ENCODE results near the gene SLK. TPM values are rescaled to one million over a fixed set of nuclear protein-coding genes. Genes with fewer than 3 reads are reported as not detected.

Gene SLK
- polyA plus RNA-seq, 1 of the 3 experiments (the other 2 are of a cell fraction): 4.0 TPM

DNA sequence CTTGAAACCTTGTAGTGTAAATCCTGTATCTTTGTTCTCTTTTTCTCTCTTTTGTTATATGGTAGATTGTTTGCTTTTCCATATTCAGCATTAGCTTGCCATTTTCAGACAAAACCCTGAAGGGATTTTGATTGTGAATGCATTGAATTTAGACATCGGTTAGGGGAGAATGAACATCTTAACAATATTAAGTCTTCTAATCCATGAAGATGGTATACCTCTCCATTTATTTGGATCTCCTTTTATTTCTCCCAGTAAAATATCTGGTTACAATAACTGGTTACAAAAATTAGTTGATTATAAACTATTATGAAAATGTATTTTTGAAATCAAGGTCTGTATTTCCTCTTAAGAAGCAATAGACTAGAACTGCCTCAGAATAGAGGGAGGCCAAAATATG lies 12.4 kb upstream of the SLK start:
- no peaks in the 10 kb centered on the region for H3K36me3 ChIP-seq (replicated peaks in 1 of 2; ENCODE audit: control insufficient read depth in 1 of 2, insufficient read depth in 2 of 2, low read length in 1 of 2)
- H3K27ac ChIP-seq (ENCODE audit: low read depth in 2 of 2, low read length in 1 of 2): no peak overlapping the region
- TF ChIP-seq TCF12 (IDR thresholded peaks at IDR 0.05) (no peak), YY1 (IDR thresholded peaks at IDR 0.05; ENCODE audit: low read depth) (no peak), SIN3A (IDR thresholded peaks at IDR 0.05; ENCODE audit: borderline replicate concordance, low read depth, low read length) (no peak), FOXJ3 (CRISPR knock-in tag; IDR thresholded peaks at IDR 0.05) (no peak), MXI1 (IDR thresholded peaks at IDR 0.05; ENCODE audit: low read depth, low read length) (no peak), ELF1 (IDR thresholded peaks at IDR 0.05) (no peak), MEF2A (IDR thresholded peaks at IDR 0.05; ENCODE audit: borderline replicate concordance, low read depth) (no peak), EP300 (IDR thresholded peaks at IDR 0.05; ENCODE audit: borderline replicate concordance in 1 of 2, low read depth in 1 of 2, low read length in 1 of 2) (no peak), USF1 (IDR thresholded peaks at IDR 0.05; ENCODE audit: borderline replicate concordance, low read depth) (no peak), JUND (IDR thresholded peaks at IDR 0.05) (no peak), RAD21 (IDR thresholded peaks at IDR 0.05; ENCODE audit: low read length) (no peak), FOXM1 (IDR thresholded peaks at IDR 0.05; ENCODE audit: low read depth) (no peak)
- TF ChIP-seq, protein P1, sequence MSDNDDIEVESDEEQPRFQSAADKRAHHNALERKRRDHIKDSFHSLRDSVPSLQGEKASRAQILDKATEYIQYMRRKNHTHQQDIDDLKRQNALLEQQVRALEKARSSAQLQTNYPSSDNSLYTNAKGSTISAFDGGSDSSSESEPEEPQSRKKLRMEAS (IDR thresholded peaks at IDR 0.05; ENCODE audit: low read depth): no peak
- TF ChIP-seq, protein P2, sequence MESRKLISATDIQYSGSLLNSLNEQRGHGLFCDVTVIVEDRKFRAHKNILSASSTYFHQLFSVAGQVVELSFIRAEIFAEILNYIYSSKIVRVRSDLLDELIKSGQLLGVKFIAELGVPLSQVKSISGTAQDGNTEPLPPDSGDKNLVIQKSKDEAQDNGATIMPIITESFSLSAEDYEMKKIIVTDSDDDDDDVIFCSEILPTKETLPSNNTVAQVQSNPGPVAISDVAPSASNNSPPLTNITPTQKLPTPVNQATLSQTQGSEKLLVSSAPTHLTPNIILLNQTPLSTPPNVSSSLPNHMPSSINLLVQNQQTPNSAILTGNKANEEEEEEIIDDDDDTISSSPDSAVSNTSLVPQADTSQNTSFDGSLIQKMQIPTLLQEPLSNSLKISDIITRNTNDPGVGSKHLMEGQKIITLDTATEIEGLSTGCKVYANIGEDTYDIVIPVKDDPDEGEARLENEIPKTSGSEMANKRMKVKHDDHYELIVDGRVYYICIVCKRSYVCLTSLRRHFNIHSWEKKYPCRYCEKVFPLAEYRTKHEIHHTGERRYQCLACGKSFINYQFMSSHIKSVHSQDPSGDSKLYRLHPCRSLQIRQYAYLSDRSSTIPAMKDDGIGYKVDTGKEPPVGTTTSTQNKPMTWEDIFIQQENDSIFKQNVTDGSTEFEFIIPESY (IDR thresholded peaks at IDR 0.05; ENCODE audit: borderline replicate concordance, low read depth): no peak
- TF ChIP-seq, protein P3, sequence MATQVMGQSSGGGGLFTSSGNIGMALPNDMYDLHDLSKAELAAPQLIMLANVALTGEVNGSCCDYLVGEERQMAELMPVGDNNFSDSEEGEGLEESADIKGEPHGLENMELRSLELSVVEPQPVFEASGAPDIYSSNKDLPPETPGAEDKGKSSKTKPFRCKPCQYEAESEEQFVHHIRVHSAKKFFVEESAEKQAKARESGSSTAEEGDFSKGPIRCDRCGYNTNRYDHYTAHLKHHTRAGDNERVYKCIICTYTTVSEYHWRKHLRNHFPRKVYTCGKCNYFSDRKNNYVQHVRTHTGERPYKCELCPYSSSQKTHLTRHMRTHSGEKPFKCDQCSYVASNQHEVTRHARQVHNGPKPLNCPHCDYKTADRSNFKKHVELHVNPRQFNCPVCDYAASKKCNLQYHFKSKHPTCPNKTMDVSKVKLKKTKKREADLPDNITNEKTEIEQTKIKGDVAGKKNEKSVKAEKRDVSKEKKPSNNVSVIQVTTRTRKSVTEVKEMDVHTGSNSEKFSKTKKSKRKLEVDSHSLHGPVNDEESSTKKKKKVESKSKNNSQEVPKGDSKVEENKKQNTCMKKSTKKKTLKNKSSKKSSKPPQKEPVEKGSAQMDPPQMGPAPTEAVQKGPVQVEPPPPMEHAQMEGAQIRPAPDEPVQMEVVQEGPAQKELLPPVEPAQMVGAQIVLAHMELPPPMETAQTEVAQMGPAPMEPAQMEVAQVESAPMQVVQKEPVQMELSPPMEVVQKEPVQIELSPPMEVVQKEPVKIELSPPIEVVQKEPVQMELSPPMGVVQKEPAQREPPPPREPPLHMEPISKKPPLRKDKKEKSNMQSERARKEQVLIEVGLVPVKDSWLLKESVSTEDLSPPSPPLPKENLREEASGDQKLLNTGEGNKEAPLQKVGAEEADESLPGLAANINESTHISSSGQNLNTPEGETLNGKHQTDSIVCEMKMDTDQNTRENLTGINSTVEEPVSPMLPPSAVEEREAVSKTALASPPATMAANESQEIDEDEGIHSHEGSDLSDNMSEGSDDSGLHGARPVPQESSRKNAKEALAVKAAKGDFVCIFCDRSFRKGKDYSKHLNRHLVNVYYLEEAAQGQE (IDR thresholded peaks at IDR 0.05; ENCODE audit: low read depth, low read length): no peak
- H3K4me1 ChIP-seq (ENCODE audit: control insufficient read depth in 1 of 2, insufficient read depth in 2 of 2, low read depth in 1 of 2, low read length in 1 of 2): no peaks in the 10 kb centered on the region
- H4K20me1 ChIP-seq (ENCODE audit: insufficient read depth): no peaks in the 10 kb centered on the region
- H3K79me2 ChIP-seq (ENCODE audit: insufficient read depth): no peaks in the 10 kb centered on the region
- H3K4me2 ChIP-seq: no peak overlapping the region
- no peak overlapping the region for H2AFZ ChIP-seq (ENCODE audit: low read depth)
- H3K4me3 ChIP-seq (ENCODE audit: low read depth in 2 of 2, low read length in 1 of 2): no peak overlapping the region
- no peak for DNase-seq
- 91% methylated on average over 1 of the region's 1 CpG for WGBS (ENCODE audit: low lambda C conversion rate)
- peaks cover 4% of the 10 kb centered on the region for H3F3A ChIP-seq (replicated peaks; ENCODE audit: insufficient read depth)
- 0 out of 2 replicates have a peak, but pooled peaks cover 9% of the 10 kb centered on the region for H3K9me3 ChIP-seq
- POLR2A ChIA-PET: no interaction called here
- CTCF ChIA-PET: interaction anchor here (0.9 kb wide), 1 partner anchor 67 kb away, joined by 3 read pairs; no protein-coding TSS in a partner anchor
- H3K27me3 ChIP-seq (ENCODE audit: insufficient read depth): no peaks in the 10 kb centered on the region
- no peak overlapping the region for H3K9ac ChIP-seq
- H3K9me2 ChIP-seq: no peaks in the 10 kb centered on the region; the same call in 1 of the 2 replicates
